ENCODE results near the gene LCOR. TPM values are rescaled to one million over a fixed set of nuclear protein-coding genes. Genes with fewer than 3 reads are reported as not detected.
A peak's percentile ranks its signal among the peaks of the same experiment; 100 is the strongest.
"Not testable (repeated sequence)": the region's sequence is repeated elsewhere in the genome, so short reads cannot be mapped to it uniquely, and the experiment has no call there.

The LCOR gene
- polyA plus RNA-seq, 1 donor = 16.2 TPM

DNA sequence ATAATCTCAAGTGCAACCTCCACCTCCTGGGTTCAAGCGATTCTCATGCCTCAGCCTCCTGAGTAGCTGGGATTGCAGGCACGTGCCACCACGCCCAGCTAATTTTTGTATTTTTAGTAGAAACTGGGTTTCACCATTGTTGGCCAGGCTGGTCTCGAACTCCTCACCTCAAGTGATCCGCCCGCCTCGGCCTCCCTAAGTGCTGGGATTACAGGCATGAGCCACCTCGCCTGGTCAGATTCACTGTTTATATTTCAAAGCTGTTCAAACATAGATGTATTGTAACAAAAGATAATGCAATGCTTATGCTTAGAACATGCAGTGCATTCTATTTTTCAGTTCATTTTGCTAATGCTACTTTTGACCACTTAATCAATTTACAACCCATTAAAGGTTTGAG, 111.1 kb downstream of the LCOR start:
- DNase-seq = not testable (repeated sequence)

DNA sequence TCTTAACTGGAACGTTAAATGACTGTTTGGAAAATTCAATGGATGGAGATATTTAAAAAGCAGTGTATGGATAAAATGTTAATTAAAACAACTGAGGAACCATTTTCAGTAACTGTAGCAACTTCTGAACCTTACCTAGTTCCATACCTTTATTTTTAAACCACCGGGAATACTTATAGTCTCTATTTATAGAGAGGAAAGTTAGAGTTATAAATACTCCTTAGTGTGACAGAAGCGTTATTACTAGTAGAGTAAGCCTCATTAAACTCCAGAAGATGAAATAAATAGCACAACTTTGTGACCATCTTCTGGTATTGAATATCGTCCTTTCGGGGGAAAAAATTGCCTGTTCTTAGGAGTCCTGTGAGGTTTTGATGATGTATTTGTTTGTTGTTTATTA, 114.9 kb downstream of the LCOR start:
- DNase-seq = no peak

DNA sequence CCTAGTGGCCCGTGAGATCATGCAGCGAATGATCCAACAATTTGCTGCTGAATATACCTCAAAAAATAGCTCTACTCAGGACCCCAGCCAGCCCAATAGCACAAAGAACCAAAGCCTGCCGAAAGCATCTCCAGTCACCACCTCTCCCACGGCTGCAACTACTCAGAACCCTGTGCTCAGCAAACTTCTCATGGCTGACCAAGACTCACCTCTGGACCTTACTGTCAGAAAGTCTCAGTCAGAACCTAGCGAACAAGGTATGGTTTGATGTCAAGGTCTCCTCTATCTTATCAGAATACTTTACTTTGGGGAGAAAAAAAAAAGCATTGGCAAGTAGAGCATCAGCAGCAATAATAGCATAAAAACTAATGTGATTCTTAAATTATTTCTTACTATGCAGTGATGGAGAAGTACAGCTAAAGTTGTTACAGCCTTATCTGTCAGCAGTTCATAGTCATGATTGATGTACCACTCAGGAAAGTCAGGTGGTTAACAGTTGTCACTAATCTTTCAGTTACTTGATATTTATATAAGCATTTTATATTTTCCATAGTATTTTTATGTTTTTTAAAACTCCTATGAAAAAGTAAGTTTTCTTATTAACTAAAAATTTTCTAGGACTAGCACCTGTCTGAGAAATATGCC, 117.1 kb downstream of the LCOR start:
- DNase-seq = no peak

DNA sequence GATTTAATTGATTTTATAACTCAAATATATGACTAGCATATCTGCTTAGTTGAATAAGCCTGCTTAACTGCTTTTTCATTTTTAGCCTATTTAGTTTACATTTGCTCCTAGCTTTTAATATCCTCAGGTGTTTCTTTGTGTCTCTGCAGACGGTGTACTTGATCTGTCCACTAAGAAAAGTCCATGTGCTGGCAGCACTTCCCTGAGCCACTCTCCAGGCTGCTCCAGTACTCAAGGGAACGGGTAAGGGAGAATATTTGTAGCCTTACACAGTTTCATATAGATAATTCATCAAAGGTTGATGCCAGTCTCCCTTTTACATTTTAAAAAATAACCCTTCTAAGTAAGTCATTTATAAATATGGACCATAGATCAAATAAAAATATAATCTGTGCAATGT, 119.9 kb downstream of the LCOR start:
- no peak for DNase-seq

DNA sequence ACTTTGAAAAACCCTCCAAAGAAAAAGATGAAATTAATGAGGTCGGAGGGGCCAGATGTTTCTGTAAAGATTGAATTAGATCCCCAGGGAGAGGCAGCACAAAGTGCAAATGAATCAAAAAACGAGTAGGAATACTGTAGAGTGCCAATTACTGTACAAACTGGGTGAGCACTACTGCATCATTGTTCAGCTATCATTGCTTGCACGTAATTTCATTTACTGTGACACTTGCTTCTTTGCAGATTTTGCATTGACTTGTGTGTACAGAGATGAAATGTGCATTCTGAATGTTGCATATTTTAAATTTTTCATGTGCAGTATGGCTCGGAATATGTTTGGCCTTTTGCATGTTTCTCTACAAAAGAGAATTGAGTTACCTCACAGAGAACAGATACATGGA, 123.7 kb downstream of the LCOR start:
- DNase-seq = no peak

DNA sequence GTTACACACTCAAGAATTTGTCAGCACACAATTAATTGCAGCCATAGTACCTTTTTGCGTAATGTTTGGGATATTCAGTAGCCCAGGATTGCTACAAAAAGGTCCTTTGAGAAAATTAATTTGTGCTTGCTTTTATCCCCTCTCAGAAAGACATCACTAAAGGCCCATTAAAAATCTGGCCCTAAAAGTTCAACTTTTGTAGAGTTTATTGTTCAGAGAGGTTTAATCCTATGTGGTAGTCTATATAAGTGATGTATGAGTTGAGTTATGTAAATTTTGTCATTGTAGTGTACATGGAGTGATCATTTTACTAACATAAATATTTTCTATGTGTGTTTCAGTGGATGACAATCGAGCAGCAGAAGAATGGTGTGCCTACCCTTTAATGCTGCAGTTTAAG, 126.0 kb downstream of the LCOR start:
- no peak for DNase-seq

DNA sequence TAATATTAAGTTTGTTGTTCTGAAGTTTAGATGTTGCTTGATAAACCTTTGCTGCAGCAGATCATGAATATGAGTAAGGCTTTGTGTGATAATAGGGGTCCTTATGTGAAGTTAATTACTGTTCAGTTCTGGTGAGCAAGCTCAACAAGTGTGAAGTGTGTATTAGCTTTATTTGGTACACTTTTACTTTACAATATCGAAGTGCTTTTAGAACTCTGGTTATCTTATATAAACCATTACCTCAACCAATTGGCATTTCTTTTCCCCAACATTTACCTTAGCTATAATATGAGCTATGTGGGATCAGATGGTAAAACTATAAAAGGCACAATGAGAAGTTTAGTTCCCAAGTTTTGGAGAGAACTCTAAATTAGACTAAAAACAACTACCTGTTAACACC, 127.6 kb downstream of the LCOR start:
- no peak for DNase-seq

DNA sequence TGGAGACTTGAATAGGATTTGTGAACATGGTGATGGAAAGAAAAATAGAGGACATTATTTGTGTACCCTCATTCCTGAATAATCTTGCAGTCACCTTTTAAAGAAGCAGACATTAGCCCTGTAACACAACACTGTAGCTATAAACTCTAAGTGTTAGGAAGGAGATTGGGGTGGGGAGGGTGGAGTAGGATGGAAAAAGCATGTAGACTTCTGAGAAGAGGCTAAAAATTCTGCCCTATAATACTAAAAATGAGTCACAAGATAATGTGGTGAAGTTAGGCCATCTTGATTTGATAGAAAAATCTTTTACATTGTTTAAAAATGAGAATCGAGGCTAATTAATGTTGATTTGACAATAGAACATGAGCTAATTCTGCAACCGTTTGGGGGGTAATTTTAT, 128.8 kb downstream of the LCOR start:
- DNase-seq = no peak

DNA sequence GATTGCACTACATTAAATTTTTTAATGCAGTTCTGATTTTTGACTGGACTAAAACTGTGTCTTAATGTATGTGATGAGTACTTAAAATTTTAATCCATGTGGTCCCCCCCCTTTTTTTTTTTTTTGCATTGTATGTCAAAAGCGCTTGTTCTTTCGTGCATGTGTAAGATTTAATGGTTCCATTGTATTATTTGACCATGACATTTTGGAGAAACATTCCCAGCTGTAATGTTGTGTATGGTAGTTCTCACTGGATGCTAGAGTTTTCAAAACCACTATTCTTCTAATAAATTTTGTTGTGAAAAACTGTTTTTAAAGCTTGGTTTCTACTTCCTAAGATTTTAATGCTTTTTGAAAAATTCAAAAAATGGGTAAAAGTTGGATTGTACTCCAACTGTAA, 132.0 kb downstream of the LCOR start:
- DNase-seq = no peak

DNA sequence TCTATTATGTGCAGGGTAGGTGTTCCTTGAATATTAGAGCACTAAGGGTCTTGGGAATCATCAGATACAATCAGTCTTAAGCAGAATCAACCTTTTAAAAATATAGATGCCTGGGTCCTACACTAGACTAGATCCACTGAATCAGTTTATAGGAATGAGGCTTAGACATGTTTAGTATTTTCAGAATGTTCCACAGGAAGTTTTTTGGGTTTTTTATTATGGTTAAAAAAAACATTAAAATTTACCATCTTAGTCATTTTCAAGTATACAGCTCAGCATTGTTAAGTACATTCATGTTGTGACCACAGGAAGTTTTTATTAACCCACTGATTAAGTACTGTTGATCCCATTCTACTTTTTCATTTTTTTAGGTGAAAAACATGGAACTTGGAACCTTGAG, 135.7 kb downstream of the LCOR start:
- no peak for DNase-seq

DNA sequence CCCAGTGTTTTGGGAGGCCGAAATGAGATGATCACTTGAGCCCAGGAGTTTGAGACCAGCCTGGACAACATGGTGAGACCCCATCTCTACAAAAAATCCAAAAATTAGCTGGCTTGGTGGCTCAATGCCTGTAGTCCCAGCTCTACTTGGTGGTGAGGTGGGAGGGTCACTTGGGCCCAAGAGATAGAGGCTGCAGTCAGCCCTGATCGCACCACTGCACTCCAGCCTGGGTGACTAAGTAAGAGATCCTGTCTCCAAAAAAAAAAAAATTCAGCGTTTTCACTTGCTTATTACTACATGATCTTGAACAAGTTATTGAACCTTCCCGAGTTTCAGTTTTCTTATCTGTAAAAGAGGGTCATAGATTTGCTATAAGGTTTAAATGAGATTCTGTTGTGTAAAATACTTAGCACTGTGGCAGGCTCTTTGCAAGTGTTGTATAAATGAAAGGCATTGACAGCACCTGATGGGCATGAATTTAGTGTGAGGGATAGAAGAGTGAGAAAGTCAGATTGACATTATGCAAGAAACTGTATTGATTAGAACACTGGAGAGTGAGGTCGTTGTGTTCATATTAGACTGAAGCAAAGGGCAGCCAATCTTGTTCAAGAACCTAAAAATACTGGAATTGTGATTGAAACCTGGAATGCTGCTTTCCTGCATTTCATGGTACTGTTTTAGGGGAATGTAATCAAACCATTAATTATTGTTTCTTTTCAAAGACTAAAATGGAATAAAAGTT, 136.8 kb downstream of the LCOR start:
- DNase-seq = no peak

DNA sequence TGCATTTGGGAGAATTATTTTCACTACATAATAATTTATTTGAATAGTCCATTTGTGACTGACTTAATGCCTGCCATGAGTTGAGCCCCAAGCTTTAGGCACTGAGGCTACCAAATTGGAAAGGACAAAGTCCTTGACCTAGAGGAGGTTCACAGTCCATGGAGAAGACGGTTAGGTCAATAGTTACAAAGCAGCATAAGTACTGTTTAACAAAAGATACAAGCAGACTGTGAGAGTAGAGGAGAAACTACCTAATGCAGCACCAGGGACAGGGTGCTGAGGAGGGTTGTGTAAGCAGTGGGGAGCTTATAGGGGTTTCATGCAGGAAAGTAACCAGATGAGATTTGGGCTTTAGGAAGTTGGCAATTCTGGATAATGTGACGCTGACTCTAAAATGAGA, 139.2 kb downstream of the LCOR start:
- DNase-seq = no peak

DNA sequence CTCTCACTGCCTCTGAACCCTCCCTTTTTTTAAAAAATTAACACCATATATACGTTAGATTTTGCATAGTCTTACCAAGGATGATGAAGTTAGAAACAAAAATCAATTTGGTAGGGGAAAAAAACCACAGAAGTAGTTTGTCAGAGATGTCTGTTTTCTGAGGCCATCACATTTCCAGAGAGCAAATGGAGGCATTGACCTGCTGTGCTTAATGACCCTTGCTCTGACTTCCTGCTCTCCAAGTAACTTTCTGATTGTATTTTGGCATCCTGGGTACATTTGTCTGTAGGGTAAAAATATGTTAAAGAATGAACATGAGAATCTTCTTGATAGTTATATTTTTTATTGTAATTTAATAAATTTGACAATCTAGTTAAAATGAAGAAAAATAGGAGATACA, 140.2 kb downstream of the LCOR start:
- DNase-seq = no peak

DNA sequence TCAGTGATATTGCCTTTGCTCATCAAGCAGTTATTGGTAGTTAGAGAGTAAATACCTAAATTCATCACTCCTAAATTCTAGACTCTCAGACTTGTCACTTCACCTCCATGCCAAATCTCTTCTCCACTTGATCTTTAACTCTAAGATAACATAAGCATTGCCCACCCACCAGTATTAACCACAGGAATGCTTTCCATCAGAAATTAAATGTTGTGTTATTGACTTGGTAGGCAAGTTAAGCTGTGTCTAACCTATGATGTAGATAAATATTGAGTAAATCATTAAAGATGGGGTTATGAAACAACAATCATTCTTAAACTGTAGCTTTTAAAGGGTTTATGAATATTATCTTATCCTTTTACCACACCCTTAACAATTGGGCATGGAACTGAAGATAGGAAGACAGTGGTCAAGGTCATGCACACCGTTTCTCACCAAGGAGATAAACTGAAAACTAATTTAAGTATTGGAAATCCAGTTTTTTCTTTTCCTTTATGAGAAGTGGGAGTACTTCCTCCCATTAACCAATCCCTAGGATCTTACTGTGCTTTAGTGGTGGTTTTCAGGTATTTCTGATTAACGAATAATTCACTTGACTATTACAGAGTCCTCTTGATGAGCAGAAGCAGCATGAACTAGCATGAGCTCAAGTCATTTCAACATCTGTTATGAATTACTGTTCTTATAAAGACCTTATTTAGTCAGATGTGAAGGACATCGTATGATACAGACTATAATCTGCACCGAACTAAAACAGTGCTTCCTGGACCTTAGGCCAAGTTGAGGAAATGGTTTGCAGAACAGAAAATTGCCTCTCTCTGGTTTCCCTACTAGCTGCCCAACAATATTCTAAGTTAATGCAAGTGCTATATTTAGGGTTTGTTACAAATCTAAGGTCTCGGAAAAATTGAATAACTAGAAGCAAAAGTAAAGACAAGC, 142.0 kb downstream of the LCOR start:
- peak; percentile 23 for DNase-seq

DNA sequence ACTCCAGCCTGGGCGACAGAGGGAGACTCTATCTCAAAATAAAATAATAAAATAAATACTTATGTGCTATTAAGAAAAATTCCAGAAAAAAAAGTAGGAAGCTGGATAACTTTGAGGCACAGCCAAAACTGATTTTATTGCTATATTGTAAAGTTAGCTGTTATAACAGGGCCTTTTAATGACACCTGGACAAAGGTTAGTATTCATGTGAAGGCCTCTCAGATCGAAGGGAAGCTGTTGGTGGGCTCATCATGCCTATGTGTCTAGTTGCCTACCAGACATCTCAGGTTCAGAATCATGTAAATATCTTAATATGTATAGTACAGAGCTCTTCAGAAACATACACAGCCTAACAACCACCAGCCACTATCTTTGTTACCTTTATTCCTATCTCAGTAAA, 143.0 kb downstream of the LCOR start:
- DNase-seq = no peak

DNA sequence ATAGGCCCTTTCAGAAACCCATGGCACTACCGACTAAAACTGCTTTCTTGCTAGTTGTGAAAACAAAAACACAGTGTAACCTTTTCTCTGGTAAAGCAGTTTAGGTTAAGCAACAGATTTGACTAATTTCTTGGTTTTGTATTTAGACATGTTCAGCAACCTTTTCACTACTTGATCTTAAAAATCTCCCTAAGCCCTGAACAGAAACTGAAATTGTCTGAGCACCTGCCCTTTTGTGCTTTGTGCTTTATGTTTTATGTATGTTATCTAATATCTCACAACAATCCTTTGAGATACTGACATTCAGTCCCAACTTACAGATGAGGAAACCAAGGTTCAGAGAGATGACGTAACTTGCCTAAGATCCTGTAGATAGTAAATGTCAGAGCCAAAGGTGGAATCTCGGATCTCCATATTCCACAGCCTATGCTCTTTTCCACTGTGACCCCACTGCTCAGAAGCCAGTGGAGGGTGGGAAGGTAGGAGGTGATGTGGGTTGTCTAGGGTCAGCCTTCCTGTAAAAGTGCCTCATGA, 146.6 kb downstream of the LCOR start:
- no peak for DNase-seq

DNA sequence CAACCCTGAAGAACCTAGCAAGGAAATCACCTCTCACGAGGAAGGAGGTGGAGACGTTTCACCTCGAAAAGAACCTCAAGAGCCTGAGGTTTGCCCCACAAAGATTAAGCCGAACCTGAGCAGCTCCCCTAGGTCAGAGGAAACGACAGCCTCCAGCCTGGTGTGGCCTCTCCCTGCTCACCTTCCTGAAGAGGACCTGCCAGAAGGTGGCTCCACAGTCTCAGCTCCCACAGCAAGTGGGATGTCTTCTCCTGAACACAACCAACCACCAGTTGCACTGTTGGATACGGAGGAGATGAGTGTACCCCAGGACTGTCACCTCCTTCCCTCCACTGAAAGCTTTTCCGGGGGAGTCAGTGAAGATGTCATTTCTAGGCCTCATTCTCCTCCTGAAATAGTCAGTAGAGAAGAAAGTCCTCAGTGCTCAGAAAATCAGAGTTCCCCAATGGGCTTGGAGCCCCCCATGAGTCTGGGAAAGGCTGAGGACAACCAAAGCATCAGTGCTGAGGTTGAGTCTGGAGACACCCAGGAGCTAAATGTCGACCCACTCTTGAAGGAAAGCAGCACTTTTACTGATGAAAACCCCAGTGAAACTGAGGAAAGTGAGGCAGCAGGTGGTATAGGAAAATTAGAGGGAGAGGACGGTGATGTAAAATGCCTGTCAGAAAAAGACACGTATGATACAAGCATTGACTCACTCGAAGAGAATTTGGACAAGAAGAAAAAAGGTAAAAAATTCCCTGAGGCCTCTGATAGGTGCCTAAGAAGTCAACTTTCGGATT, 150.2 kb downstream of the LCOR start:
- DNase-seq = no peak

DNA sequence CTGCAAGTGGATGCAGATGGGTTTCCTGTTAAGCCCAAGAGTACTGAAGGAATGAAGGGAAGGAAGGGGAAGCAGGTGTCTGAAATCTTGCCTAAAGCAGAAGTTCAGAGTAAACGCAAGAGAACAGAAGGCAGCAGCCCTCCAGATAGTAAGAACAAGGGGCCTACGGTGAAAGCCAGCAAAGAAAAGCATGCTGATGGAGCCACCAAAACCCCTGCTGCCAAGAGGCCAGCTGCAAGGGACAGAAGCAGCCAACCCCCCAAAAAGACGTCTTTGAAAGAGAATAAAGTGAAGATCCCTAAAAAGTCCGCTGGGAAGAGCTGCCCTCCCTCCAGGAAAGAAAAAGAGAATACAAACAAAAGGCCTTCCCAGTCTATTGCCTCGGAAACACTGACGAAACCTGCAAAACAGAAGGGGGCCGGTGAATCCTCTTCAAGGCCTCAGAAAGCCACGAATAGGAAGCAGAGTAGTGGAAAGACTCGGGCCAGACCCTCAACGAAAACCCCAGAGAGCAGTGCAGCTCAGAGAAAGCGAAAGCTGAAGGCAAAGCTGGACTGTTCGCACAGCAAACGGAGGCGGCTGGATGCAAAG, 152.5 kb downstream of the LCOR start:
- peak; percentile 82 for DNase-seq

DNA sequence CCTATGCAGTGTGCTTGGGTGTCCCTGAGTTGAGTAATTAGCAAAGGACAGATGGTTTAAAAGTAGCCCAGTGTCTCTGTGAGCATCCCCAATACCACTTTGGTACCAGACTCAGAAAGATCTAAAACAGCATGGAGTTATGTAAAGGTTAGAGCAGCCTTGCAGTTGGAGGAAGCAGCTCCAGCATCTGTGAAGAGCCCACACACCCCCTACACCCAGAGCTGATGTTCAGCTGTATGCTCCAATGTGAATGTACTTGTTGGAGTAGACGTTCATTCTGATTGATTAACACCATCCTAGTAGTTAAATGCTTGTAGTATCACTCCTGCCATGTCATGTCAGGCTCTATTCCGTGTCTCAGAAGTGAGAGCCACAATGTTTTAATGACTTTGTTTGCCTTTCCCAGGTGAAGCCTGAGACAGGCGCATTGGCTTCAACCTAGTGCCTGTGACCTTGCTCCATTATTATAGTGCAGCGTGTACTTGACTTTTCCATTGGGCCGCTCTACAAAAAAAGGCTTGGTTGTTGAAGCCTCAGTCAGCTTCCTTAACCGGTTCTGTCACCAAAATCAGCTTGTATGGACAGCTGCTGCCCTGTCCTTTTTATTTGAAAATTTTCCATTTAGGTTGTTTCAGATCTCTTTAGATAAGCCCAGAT, 154.2 kb downstream of the LCOR start:
- DNase-seq = no peak

DNA sequence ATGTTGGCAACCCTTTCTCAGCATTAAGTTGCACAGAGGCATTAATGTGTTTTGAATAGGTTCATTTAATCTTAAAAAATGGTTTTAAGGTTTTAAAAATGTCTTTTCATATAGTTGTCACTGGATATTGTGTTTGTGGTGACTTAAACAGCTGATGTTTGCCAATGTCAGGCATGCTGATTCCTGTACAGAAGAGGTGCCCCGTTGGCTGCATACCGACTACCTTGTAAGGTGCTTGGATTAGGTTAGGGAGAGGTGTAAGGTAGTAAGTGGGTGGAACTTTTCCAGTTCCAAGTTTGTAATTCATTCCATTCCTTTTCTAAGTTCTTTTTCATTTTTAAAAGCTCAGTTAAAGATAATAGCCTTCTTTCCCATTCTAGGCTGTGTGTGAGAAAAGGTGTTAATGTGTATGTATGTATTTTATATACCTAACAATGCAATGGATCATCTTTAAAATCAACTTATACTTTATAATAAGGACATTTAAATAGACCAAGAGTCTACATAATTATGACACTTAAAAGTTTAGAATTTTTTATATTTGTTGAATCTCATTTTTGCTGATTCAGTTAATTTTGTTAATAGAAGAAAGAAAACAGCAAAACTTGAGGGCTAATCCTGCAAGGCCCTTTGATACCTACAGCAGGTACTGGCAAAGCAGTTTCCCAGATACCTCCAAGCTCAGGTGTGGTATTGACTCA, 155.2 kb downstream of the LCOR start:
- no peak for DNase-seq

DNA sequence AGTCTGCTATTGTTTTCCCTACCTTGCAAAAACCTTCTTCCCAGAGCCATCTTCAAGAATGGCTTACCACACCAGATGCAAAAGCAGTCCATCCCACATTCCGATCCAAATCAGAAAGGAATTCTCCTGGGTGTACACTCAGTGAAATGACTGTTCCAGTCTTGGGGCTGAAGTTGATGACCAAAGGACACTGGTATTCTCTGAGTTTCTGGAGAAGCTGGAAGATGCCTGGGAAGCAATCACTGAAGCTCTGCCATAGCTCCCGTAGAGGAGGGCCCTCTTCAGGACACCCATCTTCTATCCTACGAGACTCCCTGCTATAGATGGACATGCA, 155.7 kb downstream of the LCOR start:
- no peak for DNase-seq

Data from hindlimb muscle (tissue), 1 donor.